D341Med (cell line): ENCODE measurements around the gene CAB39.
A peak's percentile ranks its signal among the peaks of the same experiment; 100 is the strongest.

Source experiments
- DNase-seq: peaks from one replicate; pipeline ENCODE4 v3.0.0; 2012; ENCODE audit warnings: low spot score

The CAB39 gene

DNA sequence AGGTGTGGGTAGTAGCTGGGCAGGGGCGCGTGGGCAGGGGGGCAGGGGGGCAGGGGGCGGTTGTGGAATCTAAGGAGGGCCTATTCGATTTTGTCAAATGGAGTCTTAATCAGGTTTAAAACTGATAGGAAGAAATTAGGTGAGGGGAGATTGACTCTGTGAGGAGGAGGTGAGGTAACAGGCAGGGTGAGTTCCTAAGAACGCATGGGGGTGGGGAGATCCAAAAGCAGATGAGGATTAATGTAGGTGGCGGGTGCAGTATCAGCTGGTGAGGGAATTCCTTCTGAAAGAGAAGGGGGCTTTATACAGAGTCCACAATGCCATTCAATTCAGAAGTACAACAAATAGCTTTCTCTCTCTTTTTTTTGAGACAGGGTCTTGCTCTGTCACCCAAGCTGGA lies 72.7 kb downstream of the CAB39 start:
- no peak for DNase-seq

DNA sequence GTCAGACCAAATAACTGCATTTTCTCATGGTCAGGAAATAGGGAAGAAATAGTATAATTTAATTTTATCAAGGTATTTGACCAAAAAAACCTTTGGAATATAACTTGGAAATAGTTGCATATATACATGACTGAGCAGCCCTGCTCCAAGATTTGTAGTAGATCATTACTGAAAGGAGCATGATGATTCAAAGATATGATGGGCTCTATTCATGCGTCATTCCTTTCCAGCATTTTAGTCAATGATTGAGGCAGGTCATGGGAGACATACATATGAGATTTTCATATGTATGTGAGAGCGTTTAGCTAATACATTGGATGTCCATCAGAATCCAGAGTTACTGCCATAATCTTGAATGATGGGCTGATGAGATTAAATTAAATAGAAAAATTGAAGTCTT lies 74.5 kb downstream of the CAB39 start:
- no peak for DNase-seq

DNA sequence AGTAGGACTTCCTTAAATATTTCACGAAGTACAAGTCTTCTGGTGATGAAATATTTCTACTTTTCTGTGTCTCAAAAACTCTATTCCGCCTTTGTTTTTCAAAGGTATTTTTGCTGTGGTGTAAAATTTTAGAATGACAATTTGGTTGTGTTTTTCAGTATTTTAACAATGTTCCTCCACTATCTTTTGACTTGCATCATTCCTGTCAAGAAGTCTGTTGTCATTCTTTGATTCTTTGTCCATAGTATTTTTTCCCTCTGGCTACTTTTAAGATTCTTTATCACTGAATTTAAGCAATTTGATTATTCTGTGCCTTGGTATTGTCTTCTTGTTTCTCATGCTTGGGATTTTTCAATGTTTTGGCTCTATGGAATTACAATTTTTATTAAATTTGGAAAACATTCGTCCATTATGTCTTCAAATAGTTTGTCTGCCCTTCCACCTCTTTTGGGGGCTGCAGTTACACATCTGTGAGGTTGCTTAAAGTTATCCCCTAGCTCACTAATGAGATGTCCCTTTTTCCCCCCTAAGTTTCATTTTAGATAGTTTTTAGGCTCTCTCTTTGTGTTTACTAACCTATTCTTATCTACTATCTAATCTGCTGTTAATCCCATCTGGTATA lies 76.0 kb downstream of the CAB39 start:
- no peak for DNase-seq

DNA sequence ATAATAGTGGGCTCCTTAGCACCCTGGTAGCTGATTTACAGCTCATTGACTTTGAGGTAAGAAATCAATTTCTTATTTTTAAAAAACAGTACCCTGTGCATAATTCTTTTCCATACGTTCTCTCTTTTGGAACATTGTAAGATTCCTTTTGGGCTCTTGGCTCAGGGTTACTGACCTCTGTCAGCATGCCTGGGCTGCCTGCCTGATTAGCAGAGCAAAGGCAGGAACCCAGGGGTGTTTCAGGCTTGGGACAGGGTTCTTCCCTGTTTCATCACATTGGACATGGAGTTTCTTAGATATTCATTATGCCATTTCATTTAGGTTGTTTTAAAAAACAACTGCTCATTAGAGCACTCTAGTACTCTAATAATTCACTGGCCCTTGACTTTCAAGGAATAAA lies 78.3 kb downstream of the CAB39 start:
- DNase-seq: no peak

DNA sequence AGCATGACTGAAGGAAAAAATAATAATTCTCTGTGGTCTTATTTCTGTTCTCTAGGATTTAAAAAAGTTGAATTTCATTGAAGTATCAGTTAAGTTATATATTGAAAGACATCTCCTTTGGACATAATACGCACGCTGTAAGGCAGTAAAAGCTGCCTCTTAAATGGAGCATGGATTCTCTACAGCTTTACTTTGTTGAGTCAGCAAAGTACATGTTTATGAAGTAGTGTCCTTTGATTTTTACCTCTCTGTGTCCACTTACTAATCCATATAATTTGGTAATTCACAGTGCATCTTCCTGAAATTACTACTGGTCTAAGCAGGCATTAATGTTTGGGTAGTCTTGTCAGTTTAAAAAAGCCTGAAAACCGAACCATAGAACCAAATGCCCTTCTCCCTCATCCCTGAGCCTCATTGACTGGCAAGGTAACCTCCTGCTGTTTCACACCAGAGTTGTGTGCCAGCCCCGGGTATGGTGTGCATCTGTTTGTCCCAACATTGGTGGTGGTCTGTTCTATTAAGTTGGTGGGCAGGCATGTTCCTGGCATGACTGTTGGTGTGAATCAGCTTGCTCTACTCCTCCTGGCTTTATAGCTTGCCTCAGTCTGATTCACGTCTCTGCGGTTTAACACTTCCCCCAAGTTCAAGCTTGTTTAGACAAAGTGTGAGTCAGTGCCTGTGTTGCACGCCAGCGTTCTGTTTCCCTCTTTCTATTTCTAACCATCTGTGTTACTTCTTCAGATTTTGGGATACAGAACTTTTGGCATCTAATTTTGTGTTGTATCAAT lies 81.1 kb downstream of the CAB39 start:
- DNase-seq: no peak

DNA sequence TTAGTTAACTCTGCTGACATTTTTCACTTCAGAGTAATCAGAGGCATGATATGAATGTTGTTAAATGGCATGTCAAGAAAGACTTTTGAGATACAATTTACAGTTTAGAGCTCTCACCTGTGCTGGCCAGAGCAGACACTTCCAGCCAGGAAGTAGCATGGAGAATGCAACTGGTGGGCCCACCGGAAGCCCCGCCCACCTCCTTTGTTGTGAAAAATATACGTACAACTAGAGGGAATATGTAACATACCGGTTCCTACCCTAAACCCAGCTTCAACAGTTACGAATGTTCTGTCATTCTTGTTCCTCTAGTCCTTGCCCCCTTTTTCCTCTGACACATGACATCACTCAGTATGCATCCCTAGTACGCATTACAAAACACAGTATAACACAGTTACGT lies 81.9 kb downstream of the CAB39 start:
- no peak for DNase-seq

DNA sequence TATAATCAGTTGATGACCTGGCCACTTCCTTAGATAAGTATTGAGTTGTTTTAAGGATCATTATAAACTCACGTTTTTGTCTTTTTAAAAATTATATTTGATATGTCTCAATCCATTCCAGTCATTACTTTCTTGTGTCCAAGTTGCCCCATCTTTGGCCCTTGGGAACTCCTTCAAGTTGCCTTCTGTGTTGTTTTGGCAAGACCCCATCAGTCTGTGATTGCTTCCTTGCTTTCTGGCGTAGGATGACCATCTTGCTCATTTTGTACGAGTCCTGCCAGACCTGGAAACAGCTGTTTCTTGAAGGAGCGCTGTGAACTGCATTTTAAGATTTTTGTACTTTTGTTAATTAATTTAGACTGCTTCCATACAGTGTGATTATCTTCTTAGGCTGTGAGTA lies 83.2 kb downstream of the CAB39 start:
- DNase-seq: no peak

DNA sequence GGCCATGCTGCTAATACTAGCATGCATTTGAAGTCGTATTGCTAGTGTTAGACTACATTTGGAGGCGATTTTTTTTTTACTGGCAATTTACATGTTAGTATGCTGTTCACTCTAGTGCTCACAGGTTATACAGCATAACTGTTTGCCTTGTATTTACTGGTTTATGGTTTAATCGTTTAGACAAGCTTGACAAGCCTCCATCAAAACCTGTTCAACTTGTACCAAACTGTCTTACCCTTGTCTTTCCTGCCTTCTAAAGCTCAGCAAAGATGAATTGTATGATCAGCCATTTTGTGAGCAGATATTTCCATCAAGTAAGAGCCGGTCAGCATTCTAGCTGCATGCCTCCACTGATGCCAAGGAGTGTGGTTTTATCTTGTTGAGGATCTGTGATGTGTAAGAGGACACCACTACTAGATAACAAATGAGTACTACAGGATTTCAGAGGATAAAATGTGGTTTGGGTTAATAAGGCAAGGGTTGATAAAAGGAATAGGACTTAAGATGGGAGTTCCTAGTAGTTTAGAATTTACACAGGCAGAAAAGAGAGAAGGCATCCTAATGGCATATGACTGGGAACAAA lies 83.7 kb downstream of the CAB39 start:
- no peak for DNase-seq

DNA sequence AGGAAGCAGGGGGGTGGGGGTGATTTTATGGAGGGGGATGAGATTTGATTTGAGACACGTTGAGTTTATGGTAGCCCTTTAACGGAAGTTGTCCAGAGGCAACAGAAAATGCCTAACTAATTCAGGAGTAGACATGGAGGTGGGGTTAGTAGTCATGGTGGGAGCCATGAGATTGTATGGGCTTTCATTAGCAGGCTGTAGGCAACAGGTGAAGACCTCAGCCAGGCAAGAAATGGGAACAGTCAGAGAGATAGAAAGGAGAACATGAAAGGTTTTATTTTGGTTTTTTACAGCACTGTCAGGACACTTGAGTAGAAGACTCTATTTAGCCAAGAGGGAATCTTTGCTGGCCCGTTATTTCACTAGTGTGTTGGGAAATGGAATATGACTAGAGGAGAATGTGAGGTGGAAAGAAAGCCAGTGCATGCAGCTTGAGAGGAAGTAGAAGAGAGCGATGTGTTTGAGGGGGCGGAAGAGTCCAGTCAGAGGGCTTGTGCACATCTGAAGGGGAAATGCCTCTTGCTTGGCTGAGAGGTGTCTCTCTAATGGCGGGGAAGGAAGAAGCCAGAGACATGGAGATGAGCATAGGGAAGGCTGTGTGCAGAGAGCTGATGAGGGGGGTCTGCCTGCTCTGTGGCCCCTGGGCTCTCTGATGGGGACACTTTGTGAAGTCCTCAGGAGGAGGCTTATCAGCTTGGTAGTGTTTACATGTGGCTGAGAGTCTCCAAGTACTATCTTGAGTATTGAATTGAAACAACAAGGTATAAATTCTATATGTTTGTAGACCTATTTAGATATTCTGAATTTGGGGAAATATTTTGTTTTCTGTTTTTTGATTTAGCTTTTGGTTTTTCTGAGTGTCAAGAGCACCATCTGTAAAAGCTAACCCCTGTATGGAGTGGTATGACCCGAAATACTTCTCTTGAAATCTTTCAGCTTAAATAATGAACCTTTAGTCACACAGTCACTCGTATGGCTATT lies 85.2 kb downstream of the CAB39 start:
- no peak for DNase-seq

DNA sequence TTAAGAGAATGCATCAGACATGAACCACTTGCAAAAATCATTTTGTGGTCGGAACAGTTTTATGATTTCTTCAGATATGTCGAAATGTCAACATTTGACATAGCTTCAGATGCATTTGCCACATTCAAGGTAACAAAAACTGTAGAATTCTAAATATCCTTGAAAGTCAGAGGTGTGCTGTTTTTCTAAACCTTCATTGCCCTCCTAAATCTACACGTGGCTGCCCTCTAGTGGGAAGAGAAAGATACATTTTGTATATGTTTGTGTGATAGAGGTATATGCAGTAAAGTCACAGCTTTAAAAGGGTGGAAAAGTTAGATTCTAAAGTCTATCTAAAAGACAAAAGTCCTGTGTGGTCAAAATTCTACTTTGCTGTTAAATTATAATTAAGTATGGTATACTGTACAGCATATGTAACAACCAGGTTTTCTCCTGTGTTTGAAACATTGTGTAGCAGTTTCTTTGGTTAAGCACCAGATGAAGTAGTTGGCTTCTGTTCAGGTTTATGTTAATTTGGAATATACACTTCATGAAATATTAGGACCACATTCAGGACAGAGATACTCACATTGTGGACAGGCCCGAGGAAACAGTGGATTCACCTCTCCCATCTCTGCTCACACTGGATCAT lies 86.2 kb downstream of the CAB39 start:
- peak; percentile 47 for DNase-seq

DNA sequence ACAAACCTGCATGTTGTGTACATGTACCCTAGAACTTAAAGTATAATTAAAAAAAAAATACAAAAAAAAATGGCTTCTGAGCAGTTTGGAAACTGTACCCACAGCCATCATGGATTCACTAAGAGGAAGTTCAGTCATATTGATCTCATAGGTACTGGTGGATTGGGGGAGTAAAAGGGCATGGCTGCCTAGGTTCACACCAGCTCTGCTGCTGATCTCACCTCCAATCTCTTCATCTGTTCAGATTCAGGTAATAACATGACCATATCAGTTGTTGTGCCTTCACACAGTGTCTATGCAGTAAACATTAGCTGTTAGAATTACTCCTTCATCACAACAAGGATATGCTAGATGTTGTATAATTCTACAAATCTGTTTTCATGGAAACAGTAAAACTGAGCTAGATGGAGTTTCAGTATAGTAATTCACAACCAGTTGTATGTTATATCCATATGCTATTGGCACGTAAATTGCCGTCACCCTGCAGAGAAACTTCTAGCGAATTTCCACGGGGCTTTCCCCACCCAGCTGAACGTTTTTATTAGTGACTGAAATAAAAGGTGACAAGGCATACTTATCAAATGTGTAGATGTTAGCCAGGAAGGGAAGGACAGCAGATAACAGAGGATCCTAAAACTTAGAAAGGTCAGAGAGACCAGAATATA lies 92.8 kb downstream of the CAB39 start:
- no peak for DNase-seq

DNA sequence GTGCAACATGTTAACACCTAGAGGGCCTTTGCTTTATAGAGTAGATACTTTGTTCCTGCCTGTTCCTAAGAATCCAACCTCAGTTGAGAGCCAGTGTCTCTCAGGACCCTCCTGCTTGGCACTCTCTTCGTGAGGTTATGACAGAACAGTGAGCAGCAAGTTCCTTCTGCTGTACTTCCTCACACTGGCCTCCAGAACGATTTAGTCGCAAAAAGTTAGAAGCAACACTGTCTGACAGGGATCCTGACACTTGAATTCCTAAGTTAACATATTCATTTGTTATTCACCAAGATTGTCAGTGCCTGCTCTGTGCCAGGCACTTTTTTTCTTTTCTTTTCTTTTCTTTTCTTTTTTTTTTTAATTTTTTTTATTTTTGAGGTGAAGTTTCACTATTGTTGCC lies 95.1 kb downstream of the CAB39 start:
- DNase-seq: no peak

DNA sequence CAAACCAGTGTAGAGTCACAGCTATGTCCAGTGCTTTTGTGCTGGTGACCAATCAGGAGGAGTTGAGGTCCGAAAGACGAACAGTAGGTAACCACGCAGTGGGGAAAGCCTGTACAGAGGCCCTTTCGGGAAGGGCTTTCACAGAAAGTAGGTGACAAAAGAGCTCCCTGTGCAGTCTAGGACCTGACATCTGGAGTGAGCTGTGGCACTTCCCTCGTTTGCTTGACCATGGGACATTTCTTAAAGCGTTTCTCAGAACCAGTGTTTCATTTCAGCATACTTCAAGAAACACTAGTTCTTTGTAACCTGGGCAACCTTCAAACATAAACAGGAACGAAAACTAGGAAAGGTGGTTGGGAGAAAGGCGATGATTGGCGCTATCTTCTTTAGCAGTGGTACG lies 96.4 kb downstream of the CAB39 start:
- DNase-seq: no peak

DNA sequence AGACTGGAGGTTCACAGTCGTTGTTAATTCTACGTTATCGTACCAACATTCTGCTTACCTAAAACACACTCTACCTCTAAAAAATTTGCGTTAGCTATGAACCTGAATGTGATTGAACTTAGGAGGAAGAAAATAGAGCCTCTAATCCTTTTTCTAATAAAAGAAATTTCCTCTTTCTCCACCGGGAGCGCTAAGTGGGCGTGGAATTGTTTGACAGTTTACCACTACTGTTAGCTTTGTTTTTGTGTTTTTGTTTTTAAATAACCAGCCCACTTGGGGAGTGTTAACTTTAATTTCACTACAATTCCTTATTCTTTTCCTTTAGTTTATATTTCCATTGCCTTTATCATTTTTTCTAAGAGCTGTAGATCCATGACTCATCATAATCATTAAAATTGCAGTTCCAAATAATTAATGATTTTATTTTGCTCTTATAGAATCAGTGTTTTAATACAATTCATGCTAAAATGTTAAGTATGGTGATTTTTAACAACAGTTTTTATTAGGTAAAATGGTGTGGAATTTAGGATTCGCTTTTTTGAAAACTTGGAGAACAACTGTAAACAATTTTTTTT lies 97.1 kb downstream of the CAB39 start:
- no peak for DNase-seq

DNA sequence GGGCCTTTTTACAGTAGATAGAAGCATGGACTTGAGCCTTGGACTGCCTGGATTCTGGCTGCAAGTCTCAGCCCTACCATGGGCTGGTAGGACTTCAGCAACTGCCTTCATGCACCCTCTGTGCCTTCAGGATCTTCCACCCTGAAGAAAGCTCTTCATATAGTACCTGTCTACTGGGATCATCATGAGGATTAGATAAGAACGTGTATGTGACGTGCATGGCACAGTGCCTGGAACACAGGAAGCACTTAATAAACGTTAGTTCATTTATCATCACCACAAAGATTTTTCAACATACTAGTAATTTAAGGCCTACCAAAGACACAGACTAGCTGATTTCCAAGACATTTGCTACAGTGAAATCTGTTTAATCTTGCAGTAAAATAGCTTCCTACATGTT lies 98.9 kb downstream of the CAB39 start:
- DNase-seq: no peak

DNA sequence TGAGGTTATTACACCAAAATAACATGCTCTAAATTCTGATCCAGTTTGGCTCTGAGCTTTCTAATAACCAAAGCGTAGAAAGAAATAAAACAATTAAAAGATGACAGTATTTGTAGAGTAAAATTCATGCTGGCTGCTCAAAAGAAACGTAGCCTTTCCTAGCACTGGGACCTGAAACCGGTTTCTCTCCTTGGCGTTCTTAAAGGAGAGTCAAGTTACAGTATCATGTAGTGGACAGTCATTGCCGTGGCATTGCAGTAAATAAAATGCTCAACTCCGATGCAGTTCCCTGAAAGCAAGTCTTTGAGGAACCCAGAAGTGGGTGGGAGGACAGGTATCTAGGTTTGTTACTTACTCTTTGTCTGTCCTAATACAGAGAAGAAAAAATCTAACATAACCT lies 99.4 kb downstream of the CAB39 start:
- DNase-seq: no peak

DNA sequence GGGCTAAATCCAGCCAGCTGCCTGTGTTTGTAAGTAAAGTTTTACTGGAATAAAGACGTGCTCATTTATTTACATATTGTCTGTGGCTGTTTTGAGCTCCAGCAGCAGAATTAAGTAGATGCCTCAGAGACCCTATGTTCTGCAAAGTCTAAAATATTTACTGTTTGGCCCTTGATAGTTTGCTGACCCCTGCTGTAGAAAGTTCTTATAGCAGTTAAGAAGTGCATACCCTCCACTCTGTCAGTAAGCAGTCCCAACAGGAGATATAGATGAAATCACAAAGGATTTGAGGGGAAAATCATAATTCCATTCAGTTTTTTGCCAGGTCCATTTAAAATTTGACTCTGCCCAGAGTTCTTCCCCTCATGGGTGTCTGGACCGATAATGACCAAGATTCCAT lies 102.0 kb downstream of the CAB39 start:
- no peak for DNase-seq

DNA sequence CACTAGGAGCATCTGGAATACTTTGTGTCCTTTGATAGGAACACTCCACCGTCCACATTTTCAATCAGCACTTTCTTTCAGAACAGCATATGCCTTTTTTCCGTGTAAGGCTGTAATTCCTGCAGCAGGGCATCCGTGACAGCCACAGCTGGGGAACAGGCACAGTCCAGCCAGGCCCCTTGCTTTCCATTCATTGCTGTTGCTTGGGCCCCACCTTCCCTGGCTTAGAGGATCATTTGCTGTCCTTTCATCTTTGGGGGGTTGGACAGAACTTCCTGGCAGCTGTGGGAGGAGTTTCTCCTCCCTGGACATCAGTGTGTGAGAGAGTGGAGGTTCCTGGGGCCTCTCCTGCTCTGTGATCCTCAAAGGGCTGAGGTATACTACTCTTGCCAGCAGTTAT lies 102.4 kb downstream of the CAB39 start:
- DNase-seq: no peak

DNA sequence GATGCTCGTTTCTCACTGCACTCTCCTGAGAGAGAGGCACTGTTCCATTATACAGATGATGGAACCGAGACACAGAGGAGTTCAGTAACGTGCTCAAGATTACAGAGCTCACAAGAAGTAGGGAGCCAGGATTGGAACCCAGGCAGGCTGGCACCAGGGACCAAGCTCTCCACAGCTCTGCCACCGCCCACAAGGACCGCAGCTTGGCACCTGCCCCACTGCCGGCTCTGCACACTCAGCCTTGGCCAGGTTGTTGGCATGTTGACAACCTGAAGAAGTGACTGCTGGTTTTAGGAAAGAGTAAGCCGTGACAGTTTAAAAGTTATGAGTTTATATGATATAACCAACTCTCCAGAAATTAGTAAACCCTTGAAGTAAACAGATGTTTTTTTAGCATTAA lies 104.1 kb downstream of the CAB39 start:
- no peak for DNase-seq

DNA sequence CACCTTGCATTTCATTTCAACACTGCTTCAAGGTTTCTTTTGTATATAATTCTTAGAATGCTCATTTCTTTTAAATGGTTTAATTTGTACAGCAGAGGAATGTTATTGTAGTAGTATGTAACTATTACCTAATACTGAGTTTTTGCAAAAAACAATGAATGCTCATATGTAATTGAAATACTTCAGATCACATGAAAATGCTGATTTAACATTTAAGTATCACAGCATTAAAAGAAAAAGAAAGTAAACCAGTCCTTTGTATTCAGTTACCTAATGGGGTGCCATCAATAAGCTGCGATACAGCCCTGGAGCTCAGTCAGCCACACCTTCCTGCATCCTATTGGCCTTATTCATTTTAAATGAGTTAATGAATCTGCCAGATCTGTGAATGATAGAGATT lies 106.8 kb downstream of the CAB39 start:
- no peak for DNase-seq
